ENCODE data around the gene EPB41L4B.

EPB41L4B gene

GRCh38 chr9:109319626-109320241 is 1.1 kb downstream of the EPB41L4B start:
- DNase-seq: no peak

GRCh38 chr9:109319017-109319625 is 1.7 kb downstream of the EPB41L4B start:
- no peak for DNase-seq

- DNase-seq: no peak
Measured at GRCh38 chr9:109317979-109318741, 2.7 kb downstream of the EPB41L4B start.

GRCh38 chr9:109317311-109317978 is 3.4 kb downstream of the EPB41L4B start:
- DNase-seq: peak; percentile 3

- peak; percentile 90 for DNase-seq
Measured at GRCh38 chr9:109316207-109316640, 4.6 kb downstream of the EPB41L4B start.

- no peak for DNase-seq
Measured at GRCh38 chr9:109315480-109316206, 5.2 kb downstream of the EPB41L4B start.

- DNase-seq: peak; percentile 6
Measured at GRCh38 chr9:109314011-109314531, 6.8 kb downstream of the EPB41L4B start.

GRCh38 chr9:109313351-109313750 is 7.5 kb downstream of the EPB41L4B start:
- no peak for DNase-seq

- DNase-seq: no peak
Measured at GRCh38 chr9:109312783-109313182, 8.1 kb downstream of the EPB41L4B start.

GRCh38 chr9:109311731-109312130 is 9.1 kb downstream of the EPB41L4B start:
- DNase-seq: no peak

- DNase-seq: no peak
Measured at GRCh38 chr9:109311286-109311685, 9.6 kb downstream of the EPB41L4B start.

GRCh38 chr9:109310486-109310901 is 10.4 kb downstream of the EPB41L4B start:
- DNase-seq: no peak

GRCh38 chr9:109309282-109309681 is 11.6 kb downstream of the EPB41L4B start:
- no peak for DNase-seq

GRCh38 chr9:109307380-109308240 is 13.2 kb downstream of the EPB41L4B start:
- DNase-seq: no peak

- no peak for DNase-seq
Measured at GRCh38 chr9:109305801-109306200, 15.1 kb downstream of the EPB41L4B start.

- DNase-seq: no peak
Measured at GRCh38 chr9:109304347-109304746, 16.5 kb downstream of the EPB41L4B start.

- no peak for DNase-seq
Measured at GRCh38 chr9:109303900-109304299, 17.0 kb downstream of the EPB41L4B start.

- no peak for DNase-seq
Measured at GRCh38 chr9:109302606-109303005, 18.3 kb downstream of the EPB41L4B start.

- no peak for DNase-seq
Measured at GRCh38 chr9:109301012-109301411, 19.8 kb downstream of the EPB41L4B start.

- no peak for DNase-seq
Measured at GRCh38 chr9:109299891-109300290, 21.0 kb downstream of the EPB41L4B start.

- no peak for DNase-seq
Measured at GRCh38 chr9:109297899-109298298, 23.0 kb downstream of the EPB41L4B start.
